ENCODE measurements around the gene PRIMA1.

DNA sequence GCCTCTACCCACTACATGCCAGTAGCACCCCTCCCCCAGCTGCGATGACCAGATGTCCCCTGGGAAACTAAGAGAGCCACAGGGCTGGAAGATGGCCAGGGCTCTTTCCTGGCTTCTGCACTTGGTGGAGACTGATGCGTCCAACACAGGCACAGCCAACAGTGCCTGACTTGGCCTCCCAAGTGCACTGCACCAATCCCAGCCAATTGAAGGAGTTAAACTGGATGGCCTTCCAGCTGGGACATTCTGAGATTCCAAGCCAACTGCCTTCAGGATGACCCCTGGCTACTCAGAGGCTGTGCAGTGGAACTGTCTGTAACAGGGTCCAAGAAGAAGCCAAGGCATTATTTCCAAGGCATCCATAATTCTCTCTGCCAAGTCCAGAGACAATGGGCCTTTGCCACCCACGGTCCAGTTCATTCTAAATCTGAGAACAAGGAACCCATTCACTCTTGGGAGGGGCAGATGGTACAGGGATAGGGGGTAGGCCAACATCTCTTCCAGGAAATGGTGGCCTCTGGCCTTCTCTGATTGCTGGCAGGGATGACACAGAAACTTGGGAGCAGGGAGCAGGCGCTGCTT, 35.2 kb downstream of the PRIMA1 start:
- no peak for TF ChIP-seq EZH2phosphoT487 (conservative IDR thresholded peaks at IDR 0.05; ENCODE audit: low read length)
- TF ChIP-seq, protein P1, sequence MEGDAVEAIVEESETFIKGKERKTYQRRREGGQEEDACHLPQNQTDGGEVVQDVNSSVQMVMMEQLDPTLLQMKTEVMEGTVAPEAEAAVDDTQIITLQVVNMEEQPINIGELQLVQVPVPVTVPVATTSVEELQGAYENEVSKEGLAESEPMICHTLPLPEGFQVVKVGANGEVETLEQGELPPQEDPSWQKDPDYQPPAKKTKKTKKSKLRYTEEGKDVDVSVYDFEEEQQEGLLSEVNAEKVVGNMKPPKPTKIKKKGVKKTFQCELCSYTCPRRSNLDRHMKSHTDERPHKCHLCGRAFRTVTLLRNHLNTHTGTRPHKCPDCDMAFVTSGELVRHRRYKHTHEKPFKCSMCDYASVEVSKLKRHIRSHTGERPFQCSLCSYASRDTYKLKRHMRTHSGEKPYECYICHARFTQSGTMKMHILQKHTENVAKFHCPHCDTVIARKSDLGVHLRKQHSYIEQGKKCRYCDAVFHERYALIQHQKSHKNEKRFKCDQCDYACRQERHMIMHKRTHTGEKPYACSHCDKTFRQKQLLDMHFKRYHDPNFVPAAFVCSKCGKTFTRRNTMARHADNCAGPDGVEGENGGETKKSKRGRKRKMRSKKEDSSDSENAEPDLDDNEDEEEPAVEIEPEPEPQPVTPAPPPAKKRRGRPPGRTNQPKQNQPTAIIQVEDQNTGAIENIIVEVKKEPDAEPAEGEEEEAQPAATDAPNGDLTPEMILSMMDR (IDR thresholded peaks at IDR 0.05; ENCODE audit: insufficient read depth, low read length, poor library complexity, severe bottlenecking), result no peak
